Upper lobe of right lung (tissue), 1 donor: ENCODE results near the gene ASTN2. TPM values are rescaled to one million over a fixed set of nuclear protein-coding genes. Genes with fewer than 3 reads are reported as not detected.

ENCODE experiments used
- ATAC-seq: fragments of 200-7000 bp; cut with Tn5 transposase; one replicate; pipeline ENCODE4 v1.9.1; 2020; ENCODE audit warnings: mild to moderate bottlenecking, moderate library complexity
- DNase-seq: peaks from one replicate; pipeline ENCODE4 v3.0.0-alpha.2; 2020
- H3K27ac ChIP-seq: fragments of 200-600 bp; one replicate; pipeline ENCODE4 v1.8.0; 2022
- H3K27me3 ChIP-seq: fragments of 200-600 bp; one replicate; pipeline ENCODE4 v1.8.0; 2022; ENCODE audit warnings: mild to moderate bottlenecking
- H3K36me3 ChIP-seq: fragments of 200-600 bp; one replicate; pipeline ENCODE4 v1.8.0; 2022
- H3K4me1 ChIP-seq: fragments of 200-600 bp; one replicate; pipeline ENCODE4 v1.8.0; 2022
- H3K4me3 ChIP-seq: fragments of 200-600 bp; one replicate; pipeline ENCODE4 v1.8.0; 2022; ENCODE audit warnings: mild to moderate bottlenecking
- H3K9me3 ChIP-seq: fragments of 200-600 bp; one replicate; pipeline ENCODE4 v1.8.0; 2022
- intact Hi-C: fragments of 100-400 bp; cut with DNase I; formaldehyde crosslinking; loops from one replicate; pipeline ENCODE4 v1.11.0; 2022
- total RNA-seq: library from RNA; stranded (reverse); fragmentation: NEBNext Ultra II Directional; extraction: Animal tissue kit (Norgen Biotek cat#: 25700); gene quantifications from one replicate; pipeline ENCODE4 v1.2.1, GENCODE V29; 2021
- TF ChIP-seq, protein P1 (sequence below): fragments of 200-600 bp; IDR thresholded peaks from one replicate; pipeline ENCODE4 v1.8.0; 2022; ENCODE audit warnings: antibody characterized with exemption
- donor health status: DM: no; HTN: yes; CAD: no; lungs with severe emphysema.

The ASTN2 gene
- total RNA-seq, 1 donor from 2014 or later: 3.8 TPM

DNA sequence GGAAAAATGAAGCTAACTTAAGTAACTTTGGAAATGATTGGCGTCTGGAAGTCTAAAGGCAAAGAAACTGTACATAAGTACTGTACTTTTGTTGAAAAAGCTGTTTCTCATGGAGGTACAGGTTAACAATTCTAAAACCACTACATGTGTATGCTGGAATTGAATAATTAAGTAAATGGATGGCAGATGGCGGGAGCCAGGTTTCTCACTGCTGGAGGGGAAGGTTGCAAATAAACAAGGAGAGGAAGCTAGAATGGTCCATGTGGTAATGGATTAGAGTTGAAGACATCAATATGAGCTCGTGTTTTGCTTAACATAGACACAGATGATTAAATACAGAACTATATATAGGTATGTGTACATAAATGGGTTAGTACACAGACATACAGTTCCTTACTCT lies 43.2 kb upstream of the ASTN2 start:
- Histone ChIP-seq H3K4me1 (no peaks in the 10 kb centered on the region), H3K4me3 (no peak overlapping the region), H3K36me3 (no peaks in the 10 kb centered on the region), H3K27me3 (no peaks in the 10 kb centered on the region), H3K9me3 (no peaks in the 10 kb centered on the region), H3K27ac (no peak overlapping the region)
- TF ChIP-seq, protein P1, sequence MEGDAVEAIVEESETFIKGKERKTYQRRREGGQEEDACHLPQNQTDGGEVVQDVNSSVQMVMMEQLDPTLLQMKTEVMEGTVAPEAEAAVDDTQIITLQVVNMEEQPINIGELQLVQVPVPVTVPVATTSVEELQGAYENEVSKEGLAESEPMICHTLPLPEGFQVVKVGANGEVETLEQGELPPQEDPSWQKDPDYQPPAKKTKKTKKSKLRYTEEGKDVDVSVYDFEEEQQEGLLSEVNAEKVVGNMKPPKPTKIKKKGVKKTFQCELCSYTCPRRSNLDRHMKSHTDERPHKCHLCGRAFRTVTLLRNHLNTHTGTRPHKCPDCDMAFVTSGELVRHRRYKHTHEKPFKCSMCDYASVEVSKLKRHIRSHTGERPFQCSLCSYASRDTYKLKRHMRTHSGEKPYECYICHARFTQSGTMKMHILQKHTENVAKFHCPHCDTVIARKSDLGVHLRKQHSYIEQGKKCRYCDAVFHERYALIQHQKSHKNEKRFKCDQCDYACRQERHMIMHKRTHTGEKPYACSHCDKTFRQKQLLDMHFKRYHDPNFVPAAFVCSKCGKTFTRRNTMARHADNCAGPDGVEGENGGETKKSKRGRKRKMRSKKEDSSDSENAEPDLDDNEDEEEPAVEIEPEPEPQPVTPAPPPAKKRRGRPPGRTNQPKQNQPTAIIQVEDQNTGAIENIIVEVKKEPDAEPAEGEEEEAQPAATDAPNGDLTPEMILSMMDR: no peak
- intact Hi-C loops: no loop called here
- DNase-seq: no peak
- no peak for ATAC-seq

DNA sequence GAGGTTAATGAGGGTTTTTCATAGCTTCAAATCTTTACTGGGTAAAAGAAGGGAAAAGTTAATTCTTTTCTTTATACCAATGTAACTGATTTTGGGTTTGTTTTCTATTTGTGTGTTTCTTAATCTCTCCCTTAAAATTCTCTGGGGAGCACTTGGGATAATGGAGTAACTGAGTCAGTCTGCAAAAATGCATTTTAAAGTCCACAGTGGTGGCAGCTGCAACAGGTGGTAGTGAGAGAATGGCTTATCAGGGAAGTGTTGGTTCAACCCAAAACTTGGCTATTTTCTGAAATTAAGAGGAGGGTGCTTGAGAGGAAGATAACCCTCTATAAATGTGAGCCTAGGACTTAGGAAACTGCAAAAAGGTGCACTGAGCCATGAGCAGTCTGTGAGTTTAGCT lies 39.9 kb upstream of the ASTN2 start:
- TF ChIP-seq, protein P1: no peak
- H3K27me3 ChIP-seq: no peaks in the 10 kb centered on the region
- no peaks in the 10 kb centered on the region for H3K4me1 ChIP-seq
- H3K36me3 ChIP-seq: no peaks in the 10 kb centered on the region
- H3K4me3 ChIP-seq: no peak overlapping the region
- intact Hi-C loops: no loop called here
- H3K27ac ChIP-seq: no peak overlapping the region
- H3K9me3 ChIP-seq: no peaks in the 10 kb centered on the region
- ATAC-seq: no peak
- no peak for DNase-seq

DNA sequence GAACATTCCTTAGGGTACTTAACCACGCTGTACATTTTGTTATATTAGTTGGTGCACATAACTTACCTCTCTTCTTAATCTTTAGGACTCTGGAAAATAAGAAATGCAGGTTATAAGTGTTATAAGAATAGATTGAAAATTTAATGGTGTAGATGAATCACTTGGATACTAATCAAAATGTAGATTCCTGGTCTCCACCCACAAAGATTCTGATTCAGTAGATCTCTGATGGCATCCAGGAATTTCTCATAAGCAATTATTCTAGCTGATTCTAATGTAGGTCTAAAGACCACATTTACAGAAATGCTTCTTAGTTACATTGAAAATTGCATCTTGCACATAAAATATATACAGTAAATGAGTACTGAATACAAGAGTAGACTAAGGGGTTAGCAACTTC lies 38.9 kb upstream of the ASTN2 start:
- H3K36me3 ChIP-seq: no peaks in the 10 kb centered on the region
- intact Hi-C loops: no loop called here
- DNase-seq (no peak), ATAC-seq (no peak)
- H3K4me3 ChIP-seq: no peak overlapping the region
- no peaks in the 10 kb centered on the region for H3K27me3 ChIP-seq
- H3K27ac ChIP-seq: no peak overlapping the region
- H3K4me1 ChIP-seq: no peaks in the 10 kb centered on the region
- TF ChIP-seq, protein P1: no peak
- H3K9me3 ChIP-seq: no peaks in the 10 kb centered on the region

DNA sequence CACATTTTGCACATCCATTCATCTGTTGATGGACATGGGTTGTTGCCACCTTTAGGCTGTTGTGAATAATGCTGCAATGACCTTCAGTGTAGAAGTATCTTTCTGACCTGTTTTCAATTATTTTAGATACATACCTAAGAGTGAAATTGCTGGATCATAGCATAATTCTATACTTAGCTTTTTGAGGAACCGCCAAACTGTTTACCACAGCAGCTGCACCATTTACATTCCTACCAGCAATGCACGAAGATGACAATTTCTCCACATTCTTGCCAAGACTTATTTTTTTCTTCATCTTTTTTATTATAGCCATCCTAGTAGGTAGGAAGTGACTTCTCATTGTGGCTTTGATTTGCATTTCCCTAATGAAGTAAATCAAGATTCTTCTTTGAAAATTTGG lies 36.5 kb upstream of the ASTN2 start:
- intact Hi-C loops: no loop called here
- ATAC-seq: no peak
- no peaks in the 10 kb centered on the region for H3K27me3 ChIP-seq
- no peak overlapping the region for H3K4me3 ChIP-seq
- H3K9me3 ChIP-seq: no peaks in the 10 kb centered on the region
- TF ChIP-seq, protein P1: no peak
- H3K27ac ChIP-seq: no peak overlapping the region
- H3K4me1 ChIP-seq: no peaks in the 10 kb centered on the region
- no peaks in the 10 kb centered on the region for H3K36me3 ChIP-seq
- DNase-seq: no peak

DNA sequence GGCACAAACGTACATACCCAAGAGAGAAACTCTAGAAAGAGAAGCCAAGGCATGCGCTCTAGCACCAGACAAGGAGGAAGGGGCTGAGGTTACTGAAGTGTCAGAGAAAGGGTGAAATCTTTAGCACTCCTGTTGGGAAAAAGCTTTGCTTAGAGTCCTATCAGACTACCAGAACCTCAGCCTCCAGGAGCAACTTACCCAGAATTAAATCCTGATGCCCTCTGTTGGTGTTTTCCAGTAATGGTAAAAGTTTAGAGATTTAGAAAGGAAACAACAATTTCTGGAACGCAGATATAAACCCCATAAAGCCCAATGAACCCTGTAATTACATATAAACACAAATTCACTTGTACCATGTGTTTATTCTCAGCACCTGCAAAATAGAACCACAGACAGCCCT lies 33.2 kb upstream of the ASTN2 start:
- Histone ChIP-seq H3K36me3 (no peaks in the 10 kb centered on the region), H3K27me3 (no peaks in the 10 kb centered on the region), H3K4me3 (no peak overlapping the region), H3K4me1 (no peaks in the 10 kb centered on the region), H3K9me3 (no peaks in the 10 kb centered on the region), H3K27ac (no peak overlapping the region)
- DNase-seq: no peak
- TF ChIP-seq, protein P1: no peak
- intact Hi-C loops: no loop called here
- no peak for ATAC-seq

DNA sequence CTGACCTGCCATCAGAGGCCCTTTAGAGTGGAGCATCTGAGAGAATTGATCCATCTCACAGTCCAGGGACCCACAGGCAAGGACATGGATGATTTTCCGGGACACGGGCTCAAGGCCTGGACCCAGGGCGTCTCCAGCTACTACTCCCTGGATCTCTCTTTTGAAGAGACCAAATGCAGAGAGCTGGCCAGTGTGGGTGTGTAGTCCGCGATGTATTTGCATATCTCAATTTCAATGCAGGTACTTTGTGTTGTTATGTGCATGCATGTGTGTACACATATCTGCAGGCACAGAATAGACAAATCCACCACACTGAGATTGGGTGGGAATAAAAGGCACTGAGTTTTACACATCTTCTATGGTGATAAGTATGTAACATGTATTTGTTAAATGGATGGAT lies 30.8 kb upstream of the ASTN2 start:
- Histone ChIP-seq H3K4me1 (no peaks in the 10 kb centered on the region), H3K36me3 (no peaks in the 10 kb centered on the region), H3K4me3 (no peak overlapping the region), H3K27ac (no peak overlapping the region), H3K27me3 (no peaks in the 10 kb centered on the region), H3K9me3 (no peaks in the 10 kb centered on the region)
- DNase-seq (no peak), ATAC-seq (no peak)
- TF ChIP-seq, protein P1: no peak
- intact Hi-C loops: no loop called here
